Activated CD4-positive, alpha-beta T cell treated with anti-CD3 and anti-CD28 coated beads, Interleukin-2, amount 50 U/mL, for 48 hours (primary cell): ENCODE measurements around the gene QSOX1.

Source experiments
- DNase-seq, 2 experiments: peaks; one replicate each; pipeline ENCODE4 v3.0.0-alpha.2; 2020

Gene QSOX1

GRCh38 chr1:180173451-180173850, 18.8 kb downstream of the QSOX1 start:
- DNase-seq = no peak

- no peak for DNase-seq
Observed at GRCh38 chr1:180173952-180174351, 19.3 kb downstream of the QSOX1 start.

GRCh38 chr1:180175291-180175690, 20.6 kb downstream of the QSOX1 start:
- DNase-seq = no peak

GRCh38 chr1:180175806-180176205, 21.1 kb downstream of the QSOX1 start:
- no peak for DNase-seq

GRCh38 chr1:180176965-180177364, 22.3 kb downstream of the QSOX1 start:
- DNase-seq = no peak

- DNase-seq = no peak
Observed at GRCh38 chr1:180177931-180178330, 23.3 kb downstream of the QSOX1 start.

GRCh38 chr1:180178511-180179161, 24.0 kb downstream of the QSOX1 start:
- peak; percentile 76 to 79 for DNase-seq

- no peak for DNase-seq
Observed at GRCh38 chr1:180179162-180179957, 24.7 kb downstream of the QSOX1 start.

GRCh38 chr1:180181048-180181447, 26.4 kb downstream of the QSOX1 start:
- DNase-seq = peak; percentile 17 to 38

GRCh38 chr1:180181996-180182642, 27.4 kb downstream of the QSOX1 start:
- DNase-seq = no peak

- no peak for DNase-seq
Observed at GRCh38 chr1:180182643-180183311, 28.1 kb downstream of the QSOX1 start.

- DNase-seq = no peak
Observed at GRCh38 chr1:180183426-180183825, 28.8 kb downstream of the QSOX1 start.

GRCh38 chr1:180184041-180184440, 29.4 kb downstream of the QSOX1 start:
- DNase-seq = no peak

GRCh38 chr1:180185281-180185680, 30.6 kb downstream of the QSOX1 start:
- no peak for DNase-seq

- DNase-seq = no peak
Observed at GRCh38 chr1:180185971-180186645, 31.4 kb downstream of the QSOX1 start.

GRCh38 chr1:180186831-180187230, 32.2 kb downstream of the QSOX1 start:
- DNase-seq = no peak

GRCh38 chr1:180187626-180188025, 33.0 kb downstream of the QSOX1 start:
- DNase-seq = no peak

- peak in 1 of 2 experiments; percentile 25 for DNase-seq
Observed at GRCh38 chr1:180188091-180188506, 33.4 kb downstream of the QSOX1 start.

GRCh38 chr1:180188684-180189175, 34.1 kb downstream of the QSOX1 start:
- DNase-seq = no peak

GRCh38 chr1:180190091-180190490, 35.4 kb downstream of the QSOX1 start:
- no peak for DNase-seq

GRCh38 chr1:180192172-180192571, 37.5 kb downstream of the QSOX1 start:
- no peak for DNase-seq
